Ishikawa (cell line): Measurements from ENCODE around the gene AKAP11.

Experiments used
- EP300 ChIP-seq: IDR thresholded peaks from 2 replicates; pipeline ENCODE4 v1.6.1; 2012; ENCODE audit warnings: borderline replicate concordance
- NFIC ChIP-seq: IDR thresholded peaks from 2 replicates; pipeline ENCODE4 v1.6.1; 2012
- TCF12 ChIP-seq: IDR thresholded peaks from 2 replicates; pipeline ENCODE4 v1.6.1; 2012; ENCODE audit warnings: low read depth
- TEAD4 ChIP-seq: IDR thresholded peaks from 2 replicates; pipeline ENCODE4 v1.6.1; 2012
- YY1 ChIP-seq: IDR thresholded peaks from 2 replicates; pipeline ENCODE4 v1.6.1; 2012; ENCODE audit warnings: low read depth

GRCh38 chr13:42329239-42329638, 57.3 kb downstream of the AKAP11 start:
- TF ChIP-seq EP300 (no peak), NFIC (no peak), TEAD4 (no peak), YY1 (no peak), TCF12 (no peak)
